NCI-H2081 treated with DMSO at 0.1 percent for 48 hours (cell line): ENCODE measurements around the gene SMIM22.

ENCODE experiments used
- DNase-seq: peaks from one replicate; lab custom pipeline; 2025; lab: John Stamatoyannopoulos, UW

The SMIM22 gene, protein sequence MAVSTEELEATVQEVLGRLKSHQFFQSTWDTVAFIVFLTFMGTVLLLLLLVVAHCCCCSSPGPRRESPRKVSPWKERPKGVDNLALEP

DNA sequence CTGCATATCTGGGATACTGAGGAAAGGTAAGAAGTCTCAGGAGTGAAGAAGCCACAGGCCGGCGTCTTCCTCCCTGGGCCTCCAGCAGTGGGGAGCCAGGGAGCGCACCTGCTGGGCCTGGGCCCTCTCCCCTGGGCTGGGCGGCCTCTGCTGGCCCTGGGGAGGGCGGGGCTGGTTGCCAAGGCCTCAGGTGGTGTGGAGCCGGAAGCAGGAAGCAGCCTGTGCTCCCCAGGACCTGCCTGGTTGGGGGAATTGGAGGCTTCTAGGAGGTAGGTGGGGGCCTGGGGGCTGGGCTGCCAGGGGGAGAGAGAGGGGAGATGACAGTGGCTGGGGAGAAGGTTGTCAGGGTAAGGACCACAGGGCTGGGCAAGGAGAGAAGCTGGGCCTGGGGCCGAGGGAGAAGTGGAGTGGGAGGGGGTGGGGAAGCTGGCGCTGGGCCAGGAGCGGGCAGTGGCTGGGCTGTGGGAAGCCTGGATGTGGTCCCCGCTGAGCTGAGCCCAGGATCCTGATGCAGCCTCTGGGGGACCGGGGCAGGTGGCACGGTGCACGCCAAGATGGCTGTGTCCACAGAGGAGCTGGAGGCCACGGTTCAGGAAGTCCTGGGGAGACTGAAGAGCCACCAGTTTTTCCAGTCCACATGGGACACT, at the start of gene SMIM22:
TSS of gene SMIM22 (plus strand) at position 189 of the 647 bp plus-strand sequence. CDS start at position 555, 366 bp downstream.
- no peak for DNase-seq

DNA sequence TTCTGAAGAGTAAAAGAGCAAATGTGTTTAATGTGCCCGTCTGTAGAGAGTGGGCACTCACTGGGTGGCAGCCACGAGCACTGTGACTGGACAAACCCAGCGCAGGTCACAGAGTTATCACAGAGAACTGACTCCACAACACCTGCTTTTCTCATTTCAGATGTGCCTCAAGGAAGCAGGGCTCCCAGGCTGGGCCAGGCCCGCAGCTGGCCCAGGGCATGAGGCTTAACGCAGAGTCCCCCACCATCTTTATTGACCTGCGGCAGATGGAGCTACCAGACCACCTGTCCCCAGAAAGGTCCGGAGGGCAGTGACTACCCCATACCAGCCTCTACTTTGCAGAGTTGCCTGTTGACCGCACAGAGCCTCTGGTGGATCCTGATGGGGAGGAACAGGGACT, 49.0 kb upstream of the SMIM22 start:
- no peak for DNase-seq

DNA sequence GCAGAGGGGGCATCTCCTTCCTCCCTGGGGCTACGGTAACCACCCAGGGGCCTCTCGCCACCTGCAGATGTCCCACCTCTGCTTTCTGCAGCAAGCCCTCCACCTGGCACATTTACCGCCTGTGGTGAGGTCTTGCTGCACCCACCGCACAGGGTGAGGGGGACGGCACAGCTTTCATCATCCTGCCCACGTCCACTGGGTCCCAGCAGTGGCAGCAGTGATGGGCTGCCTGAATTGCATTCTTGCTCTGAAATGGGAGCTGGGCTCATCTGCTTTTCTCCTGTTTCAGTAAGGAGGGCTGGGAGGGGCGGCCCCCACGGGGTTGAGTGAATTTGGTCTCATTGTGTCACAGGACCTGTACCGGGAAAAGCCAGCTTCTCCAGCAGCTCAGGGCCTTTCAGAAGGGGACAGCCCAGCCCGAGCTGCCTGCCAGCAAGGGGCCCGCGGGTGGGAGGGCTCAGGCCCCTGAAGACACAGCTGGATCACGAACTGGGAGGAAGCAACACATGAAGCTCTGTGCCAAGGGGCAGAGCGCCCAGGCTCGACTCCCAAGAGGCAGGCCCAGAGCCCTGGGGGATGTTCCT, 48.1 kb upstream of the SMIM22 start:
- DNase-seq = no peak

DNA sequence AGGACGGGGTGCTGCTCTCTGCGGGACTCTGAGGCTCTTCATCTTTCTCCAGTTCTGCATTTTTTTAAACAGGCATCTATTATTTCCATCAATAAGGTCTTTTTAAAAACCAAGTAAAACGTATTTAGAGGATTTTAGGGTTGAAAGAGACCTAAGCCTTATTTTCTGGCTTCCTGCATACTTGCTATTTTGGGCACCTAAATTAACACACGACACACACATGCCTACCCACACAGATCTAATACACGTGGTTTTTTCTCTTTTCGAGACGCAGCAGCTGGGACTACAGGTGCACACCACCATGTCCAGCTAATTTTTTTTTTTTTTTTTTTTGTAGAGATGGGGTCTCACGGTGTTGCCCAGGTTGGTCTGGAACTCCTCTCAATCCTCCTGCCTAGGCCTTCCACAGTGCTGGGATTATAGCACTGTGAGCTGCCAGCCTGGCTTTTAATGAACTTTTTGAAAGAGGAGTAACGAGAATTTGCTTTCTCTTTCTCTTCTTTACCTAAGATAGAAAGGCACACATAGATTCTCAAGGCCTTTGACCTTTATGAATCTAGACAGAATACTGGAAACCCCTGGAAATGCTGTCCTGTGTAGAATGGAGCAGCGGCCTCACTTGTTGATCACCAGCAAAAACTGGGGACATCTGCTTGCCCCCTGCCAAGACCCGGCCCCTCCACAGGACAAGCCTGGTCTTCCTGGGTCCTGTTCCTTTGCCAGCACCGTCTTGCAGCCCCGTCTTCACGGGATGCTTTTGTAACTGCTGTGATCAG, 47.1 kb upstream of the SMIM22 start:
- no peak for DNase-seq

DNA sequence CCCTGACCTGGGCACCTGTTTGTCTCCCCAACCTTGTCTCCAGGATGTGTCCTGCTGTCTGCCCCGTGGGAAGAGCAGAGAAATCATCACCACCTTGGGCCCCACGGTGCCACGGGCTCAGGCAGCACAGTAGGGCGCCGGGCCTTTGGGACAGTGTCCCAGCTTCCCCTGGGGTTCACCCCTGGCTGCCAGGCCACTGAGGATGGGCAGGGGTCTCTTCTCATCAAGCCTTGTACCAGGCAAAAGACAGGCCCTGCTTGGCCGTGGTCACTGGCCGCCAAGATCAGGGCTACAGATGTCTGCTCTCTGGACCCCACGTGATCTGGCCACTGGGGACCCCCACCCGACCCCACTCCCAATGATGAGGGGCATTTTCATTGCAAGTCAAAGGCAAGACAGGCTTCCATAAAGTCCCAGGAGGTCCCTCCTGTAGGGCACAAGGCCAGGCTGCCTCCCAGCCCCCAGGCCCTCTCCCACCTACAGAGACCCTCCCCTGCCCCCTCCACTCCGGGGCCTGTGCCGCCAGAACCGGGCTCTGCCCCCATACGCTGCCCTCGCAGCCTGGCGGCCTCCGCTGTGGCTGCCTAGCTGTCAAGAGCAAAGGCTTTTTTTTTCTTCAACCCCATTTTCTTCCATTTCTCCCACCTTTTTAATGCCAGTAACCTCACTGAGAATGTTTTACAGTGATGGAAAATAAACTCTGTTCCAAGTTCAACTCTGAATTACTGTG, 46.3 kb upstream of the SMIM22 start:
- DNase-seq = no peak

DNA sequence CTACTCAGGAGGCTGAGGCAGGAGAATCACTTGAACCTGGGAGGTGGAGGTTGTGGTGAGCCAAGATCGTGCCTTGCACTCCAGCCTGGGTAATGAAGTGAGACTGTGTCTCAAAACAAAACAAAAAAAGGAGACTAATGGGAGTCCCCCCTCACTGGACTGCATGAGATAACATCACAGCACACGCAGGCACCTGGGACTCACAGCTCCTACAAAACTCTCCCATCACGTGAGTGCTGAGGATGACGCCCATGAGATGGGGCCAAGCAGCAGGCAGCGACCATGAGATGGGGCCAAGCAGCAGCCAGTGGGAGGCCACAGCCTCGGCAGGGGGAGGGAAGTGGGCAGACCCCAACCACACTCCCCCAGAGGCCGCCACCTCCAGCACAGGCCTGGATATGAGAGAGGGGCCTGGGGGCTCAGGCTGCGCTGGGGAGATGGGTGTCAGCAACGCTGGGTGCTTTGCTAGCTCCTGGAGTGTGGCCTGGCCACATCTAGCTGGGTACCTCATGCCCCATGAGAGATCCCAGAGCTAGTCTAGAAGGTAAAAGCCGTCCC, 45.4 kb upstream of the SMIM22 start:
- DNase-seq = no peak

DNA sequence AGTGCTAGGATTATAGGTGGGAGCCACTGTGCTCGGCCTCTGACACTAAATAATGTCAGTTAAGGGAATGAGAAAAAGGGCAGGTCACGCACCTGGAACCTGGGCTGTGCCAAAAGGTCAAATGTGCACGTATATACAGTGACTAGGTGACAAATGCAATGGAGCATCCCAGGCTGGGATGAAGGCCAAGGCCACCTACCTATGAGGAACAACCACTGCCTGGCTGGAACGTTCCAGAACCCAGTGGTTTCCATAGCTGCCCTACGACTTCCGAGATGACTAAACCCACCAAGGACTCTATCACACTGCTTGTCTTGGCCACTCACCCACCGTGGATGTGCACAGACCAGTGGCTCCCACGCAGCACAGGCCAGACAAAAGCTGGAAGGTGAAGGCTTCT, 44.3 kb upstream of the SMIM22 start:
- DNase-seq = no peak

DNA sequence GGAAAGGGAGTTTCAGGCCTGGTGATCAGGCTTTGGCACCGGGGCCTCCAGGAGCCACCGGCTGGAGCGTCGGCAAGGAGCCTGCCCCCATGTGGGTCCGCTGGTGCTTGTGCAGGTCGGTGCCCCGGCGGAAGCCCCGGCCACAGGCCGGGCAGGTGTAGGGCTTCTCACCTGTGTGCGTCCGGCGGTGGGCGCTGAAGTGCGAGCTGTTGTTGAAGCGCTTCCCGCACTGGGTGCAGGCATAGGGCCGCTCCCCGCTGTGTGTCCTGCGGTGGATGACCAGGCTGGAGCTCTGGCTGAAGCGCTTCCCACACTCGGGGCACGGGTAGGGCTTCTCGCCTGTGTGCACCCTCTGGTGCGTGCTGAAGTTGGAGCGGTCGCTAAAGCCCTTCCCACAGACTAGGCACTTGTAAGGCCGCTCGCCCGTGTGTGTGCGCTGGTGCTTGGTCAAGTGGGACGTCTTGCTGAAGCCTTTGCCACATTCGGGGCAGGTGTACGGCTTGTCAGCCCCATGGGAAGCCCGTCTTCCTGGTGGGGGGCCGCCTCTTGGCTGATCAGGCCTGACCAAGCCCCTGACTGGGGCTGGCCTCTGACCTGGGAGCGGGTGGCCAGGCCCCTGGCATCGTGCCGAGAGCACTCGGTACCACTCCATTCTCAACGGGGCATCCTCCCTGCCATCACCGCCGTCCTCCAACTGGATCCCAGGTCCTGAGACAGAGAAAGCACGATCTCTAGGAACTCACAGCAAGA, 42.6 kb upstream of the SMIM22 start:
- DNase-seq = no peak

DNA sequence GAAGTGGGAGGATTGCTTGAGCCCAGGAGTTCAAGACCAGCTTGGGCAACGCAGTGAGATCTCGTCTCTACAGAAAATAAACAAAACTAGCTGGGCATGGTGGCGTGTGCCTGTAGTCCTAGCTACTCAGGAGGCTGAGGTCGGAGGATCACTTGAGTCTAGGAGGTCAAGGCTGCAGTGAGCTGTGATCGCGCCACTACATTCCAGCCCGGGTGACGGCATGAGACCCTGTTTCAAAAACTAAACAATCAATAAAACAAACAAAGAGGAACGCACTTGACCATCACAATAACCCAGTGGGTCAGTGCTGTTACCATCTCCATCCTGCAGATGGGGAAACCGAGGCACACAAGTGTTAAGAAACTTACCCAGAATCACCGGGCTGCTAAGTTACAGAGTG, 41.9 kb upstream of the SMIM22 start:
- DNase-seq = no peak

DNA sequence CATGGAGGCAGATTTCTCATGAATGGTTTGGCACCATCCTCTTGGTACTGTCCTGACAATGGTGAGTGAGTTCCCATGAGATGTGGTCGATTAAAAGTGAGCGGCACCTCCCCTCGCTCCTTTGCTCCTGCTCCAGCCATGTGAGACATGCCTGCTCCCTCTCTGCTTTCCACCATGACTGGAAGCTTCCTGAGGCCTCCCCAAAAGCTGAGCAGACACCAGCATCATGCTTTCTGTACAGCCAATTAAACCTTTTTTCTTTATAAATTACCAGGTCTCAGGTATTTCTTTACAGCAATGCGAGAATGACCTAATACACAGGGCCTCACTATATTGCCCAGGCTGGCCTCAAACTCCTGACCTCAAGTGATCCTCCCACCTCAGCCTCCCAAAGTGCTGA, 40.3 kb upstream of the SMIM22 start:
- no peak for DNase-seq

DNA sequence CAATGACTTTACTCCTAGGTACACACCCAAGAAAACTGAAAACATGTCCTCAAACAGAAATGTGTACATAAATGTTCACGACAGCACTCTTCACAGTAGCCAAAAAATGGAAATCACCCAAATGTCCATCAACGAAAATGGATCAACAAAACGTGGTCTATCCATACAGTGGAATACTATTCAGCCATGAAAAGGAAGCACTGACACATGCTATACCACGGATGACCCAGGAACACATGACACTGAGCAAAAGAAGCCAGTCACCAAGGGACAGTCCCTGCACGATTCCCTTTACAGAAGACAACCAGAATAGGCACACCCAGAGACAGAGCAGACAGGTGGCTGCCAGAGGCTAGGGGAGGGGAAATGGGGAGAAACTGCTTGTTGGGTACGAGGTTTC, 39.5 kb upstream of the SMIM22 start:
- no peak for DNase-seq

DNA sequence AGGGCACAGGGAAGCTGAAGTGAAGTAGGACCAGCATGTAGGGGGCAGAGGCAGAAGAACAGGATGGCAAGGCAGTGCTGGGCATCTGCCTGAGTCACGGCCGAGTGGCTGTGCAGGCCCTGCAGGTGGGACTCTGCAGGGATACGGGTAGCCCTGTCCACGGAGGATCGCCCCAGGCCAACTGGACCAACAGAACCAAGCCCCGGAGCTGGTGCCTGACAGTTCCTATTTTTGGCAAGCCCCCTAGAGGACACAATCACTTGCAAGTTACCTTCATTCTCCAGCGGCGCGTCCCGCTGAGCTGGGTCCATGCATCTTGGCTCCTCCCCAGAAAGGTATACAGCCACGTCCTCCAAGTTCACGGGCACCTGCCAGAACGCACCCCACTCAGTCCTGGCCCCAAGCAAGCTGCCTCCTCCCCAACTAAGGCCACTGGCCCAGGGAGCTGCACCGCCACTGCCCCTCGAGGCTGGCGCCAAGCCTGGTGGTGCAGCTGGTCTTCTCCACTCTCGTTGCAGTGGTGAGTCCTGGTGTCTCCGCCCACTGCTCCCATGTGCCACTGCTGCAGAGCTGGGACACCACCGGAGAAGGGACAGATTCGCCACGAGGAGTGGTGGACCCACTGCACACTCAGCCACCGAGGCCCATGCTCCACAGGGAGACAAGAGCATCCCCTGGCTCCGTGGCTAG, 34.8 kb upstream of the SMIM22 start:
- DNase-seq = no peak

DNA sequence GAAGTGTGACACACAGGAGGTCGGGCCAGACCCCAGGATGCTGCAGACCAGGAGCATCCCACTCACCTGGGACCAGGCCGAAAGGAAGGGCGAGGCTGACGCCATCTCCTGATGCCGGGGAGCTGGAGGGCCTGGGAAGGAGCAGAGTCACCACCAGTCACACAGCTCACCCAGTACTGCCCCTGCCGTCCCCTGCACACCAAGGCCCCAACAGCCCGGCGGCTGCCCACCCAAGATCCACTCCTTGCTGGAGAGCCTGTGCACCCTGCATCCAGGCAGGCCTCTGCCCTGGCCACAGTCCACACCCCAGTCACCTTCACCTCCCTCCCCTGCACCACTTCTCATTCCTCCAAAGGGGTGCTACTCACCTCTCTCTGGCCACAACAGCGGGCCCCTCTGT, 33.0 kb upstream of the SMIM22 start:
- DNase-seq = no peak

DNA sequence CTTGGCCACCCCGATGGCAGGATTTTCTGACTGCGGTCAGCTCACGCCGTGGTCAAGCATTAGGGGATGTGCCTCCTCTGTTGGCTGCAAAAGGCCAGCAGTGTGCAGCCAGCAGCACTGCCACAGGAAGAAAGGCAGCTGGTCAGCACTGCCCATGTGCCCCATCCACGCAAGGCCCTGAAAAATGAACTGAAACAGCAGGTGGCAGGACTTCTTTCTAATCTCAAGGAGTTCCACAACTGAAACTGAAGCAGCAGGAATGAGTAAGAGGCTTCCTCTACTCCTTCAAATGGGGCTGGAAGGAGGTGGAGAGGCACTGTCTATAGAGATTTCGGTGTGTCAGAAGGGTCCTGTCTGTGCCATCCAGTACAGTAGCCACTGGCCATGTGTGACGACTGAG, 31.4 kb upstream of the SMIM22 start:
- DNase-seq = no peak

DNA sequence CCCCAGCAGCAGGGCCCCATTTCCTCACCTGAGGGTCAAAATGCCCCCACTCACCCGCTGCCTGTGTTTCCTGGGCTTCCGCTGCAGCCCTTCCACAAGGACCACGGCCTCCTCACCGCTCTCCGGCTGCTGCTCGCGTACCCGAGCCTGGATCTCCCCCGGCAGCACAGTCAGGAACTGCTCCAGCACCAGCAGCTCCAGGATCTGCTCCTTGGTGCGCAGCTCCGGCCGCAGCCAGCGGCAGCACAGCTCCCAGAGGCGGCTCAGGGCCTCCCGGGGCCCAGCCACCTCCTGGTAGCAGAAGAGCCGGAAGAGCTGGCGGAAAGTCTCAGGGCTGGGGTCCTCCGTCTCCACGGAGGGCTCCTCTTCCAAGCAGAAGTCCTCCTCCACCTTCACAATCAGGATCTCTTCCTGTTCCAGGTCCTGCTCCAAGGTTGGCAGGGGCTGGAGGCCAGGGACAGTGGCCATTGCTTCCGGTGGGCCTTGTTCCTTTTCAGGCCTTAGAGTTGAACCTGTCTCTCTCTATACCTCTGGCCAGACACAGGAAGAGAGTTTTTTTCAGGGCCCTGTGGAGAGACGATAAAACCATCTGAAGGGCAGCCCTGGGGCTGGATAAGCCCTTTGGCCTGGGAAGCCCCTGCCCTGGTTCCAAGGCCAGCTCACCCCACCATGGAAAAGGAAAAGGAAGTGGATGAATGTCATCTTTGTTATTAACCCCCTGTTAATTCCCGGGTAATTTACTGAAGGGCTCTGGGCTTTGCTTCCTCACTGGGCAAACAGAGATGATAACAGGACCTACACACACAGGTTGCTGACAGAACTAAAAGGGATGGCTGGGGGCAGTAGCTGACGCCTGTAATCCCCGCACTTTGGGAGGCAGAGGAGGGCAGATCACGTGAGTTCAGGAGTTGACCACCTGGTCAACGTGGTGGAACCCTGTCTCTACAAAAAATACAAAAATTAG, 29.4 kb upstream of the SMIM22 start:
- no peak for DNase-seq

DNA sequence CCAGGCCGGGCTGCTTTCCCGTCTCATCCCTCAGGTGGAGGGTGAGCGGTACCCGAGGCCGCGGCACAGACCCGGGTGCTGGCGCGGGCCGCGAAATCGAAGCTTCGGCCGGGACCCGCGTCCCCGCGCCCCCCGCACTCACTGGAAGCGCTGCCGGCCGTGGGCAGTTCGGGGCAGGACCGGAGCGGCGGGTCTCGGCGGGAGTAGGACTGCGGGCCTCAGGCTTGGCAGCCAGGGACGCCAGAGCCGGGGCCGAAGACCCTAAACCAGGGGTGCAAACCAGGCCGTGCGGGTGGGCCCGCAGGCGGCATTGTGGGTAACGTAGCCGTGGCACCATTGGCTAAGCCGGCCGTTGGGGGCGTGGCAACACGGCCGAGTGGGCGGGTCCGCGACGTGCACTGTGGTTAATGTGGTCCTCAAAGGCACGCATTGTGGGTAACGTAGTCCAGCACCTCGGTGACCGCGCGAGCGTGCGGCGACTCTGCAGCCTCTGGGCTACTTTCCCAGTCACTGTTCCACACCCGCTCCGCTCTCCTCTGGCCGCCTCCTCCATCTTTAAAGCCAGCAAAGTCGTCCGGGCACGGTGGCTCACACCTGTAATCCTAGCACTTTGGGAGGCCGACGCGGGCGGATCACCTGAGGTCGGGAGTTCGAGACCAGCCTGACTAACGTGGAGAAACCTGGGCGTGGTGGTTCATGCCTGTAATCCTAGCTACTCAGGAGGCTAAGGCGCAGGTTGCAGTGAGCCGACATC, 28.1 kb upstream of the SMIM22 start, which contains the start of gene ZNF500:
TSS of gene ZNF500 (minus strand) at position 288 of the 754 bp plus-strand sequence. CDS start 1,184 bp downstream, outside the sequence.
- peak; percentile 75 for DNase-seq

DNA sequence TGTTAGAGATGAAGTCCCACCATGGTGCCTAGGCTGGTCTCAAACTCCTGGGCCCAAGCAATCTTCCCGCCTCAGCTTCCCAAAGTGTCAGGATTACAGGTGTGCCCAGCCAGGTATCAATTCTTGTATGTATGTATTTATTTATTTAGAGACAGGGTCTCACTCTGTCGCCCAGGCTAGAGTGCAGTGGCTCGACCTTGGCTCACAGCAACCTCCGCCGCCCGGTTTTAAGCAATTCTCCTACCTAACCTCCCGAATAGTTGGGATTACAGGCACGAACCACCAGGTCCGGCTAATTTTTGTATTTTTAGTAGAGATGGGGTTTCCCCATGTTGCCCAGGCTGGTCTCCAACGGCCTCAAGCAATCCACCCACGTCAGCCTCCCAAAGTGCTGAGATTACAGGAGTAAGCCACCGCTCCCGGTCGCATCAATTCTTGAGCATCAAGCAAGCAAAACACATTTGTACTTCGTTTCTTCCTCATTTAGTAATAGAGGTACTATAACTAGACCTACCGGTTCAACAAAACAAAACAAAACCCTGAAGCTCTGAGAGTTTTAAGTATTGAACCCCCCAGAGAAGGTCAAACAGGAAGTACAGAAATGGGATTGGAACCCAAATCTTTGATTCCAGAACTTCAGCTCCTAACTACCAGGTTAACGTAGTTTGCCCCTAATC, 27.2 kb upstream of the SMIM22 start:
- no peak for DNase-seq
